Stimulated activated CD8-positive, alpha-beta memory T cell treated with anti-CD3 and anti-CD28 coated beads, Interleukin-7, amount 100 ng/mL, for 4 hours (primary cell): Measurements from ENCODE around the gene PUS1.

Experiments
- DNase-seq, 2 donors: peaks; one replicate each; pipeline ENCODE4 v3.0.0-alpha.2; 2020; ENCODE audit warnings: low read depth in 2 of 2

The PUS1 gene

DNA sequence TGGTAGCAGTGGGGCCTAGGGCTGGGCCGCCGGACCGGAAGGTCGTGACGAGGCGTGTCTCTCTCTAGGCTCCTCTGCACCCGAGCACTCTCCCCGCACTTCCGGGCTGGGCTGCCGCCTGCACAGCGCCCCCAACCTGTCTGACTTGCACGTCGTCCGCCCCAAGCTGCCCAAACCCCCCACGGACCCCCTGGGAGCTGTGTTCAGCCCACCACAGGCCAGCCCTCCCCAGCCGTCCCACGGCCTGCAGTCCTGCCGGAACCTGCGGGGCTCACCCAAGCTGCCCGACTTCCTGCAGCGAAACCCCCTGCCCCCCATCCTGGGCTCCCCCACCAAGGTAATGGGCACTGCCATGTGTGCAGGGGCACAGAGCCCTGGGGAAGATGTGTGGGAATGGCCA lies 13.3 kb upstream of the PUS1 start:
- DNase-seq, result no peak

DNA sequence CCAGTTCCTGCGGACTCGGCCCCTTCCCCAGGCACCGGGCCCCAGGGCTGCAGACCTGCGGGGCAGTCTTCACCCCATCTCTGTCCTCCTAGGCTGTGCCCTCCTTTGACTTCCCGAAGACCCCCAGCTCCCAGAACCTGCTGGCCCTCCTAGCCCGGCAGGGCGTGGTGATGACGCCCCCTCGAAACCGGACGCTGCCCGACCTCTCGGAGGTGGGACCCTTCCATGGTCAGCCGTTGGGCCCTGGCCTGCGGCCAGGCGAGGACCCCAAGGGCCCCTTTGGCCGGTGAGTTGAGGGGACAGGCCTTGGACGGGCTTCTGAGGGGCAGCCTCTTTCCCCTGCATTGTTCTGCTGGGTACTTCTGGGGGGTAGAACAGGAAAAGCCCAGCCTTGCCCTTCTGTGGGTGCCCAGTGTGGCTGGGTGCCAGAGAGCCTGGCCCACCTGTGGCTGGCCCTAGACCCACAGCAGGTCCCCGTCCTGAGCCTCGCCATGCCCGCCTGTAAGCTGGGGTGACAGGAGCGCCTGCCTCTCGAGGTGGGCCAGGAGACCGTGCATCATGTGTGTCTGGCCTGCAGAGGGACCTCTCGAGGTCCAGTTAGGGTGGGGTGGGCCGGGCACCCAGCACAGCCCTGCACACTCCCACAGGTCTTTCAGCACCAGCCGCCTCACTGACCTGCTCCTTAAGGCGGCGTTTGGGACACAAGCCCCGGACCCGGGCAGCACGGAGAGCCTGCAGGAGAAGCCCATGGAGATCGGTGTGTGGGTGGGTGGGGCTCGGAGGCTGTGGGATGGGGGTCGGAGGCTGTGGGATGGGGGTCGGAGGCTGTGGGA lies 12.6 kb upstream of the PUS1 start:
- DNase-seq, result no peak

DNA sequence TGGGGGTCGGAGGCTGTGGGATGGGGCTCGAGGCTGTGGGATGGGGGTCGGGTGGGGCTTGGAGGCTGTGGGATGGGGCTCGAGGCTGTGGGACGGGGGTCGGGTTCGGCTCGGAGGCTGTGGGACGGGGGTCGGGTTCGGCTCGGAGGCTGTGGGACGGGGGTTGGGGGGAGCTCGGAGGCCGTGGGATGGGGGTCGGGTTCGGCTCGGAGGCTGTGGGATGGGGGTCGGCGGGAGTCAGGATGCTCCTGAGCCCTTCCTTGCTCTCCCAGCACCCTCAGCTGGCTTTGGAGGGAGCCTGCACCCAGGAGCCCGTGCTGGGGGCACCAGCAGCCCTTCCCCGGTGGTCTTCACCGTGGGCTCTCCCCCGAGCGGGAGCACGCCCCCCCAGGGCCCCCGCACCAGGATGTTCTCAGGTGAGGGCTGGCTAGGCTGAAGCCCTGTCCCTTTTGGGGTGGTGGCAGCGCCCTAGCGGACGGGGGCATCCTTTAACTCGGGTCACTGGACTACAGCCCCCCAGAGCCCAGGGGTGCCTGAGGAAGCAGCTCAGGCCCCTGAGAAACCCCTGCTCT lies 11.9 kb upstream of the PUS1 start:
- no peak for DNase-seq

DNA sequence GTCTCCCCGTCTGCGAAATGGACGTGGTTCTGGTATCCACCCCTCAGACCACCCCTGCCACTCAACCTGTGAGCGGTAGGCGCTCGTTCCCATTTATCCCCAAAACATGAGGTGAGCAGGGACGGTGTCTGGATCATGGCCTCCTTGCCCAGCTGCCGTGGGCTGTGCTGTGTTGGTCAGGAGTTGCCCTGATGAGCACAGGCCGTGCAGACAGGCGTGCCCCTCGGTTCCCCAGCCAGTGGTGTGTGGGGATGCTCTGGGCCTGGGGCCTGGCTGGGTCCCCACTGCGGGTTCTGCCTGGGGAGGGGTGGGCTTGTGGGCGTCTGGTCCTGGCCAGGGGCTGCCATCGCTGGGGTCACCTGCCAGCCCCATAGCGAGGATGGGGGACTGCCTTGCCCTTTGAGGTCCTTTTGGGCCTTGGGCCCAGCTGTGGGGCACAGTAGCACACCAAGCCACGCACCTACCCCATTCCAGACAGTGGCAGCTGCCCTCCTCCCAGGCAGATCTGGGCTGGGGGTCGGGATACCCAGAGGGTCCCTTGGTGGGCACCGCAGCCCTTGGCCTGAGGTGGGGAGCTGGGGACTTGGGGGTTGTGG lies 11.3 kb upstream of the PUS1 start:
- no peak for DNase-seq

DNA sequence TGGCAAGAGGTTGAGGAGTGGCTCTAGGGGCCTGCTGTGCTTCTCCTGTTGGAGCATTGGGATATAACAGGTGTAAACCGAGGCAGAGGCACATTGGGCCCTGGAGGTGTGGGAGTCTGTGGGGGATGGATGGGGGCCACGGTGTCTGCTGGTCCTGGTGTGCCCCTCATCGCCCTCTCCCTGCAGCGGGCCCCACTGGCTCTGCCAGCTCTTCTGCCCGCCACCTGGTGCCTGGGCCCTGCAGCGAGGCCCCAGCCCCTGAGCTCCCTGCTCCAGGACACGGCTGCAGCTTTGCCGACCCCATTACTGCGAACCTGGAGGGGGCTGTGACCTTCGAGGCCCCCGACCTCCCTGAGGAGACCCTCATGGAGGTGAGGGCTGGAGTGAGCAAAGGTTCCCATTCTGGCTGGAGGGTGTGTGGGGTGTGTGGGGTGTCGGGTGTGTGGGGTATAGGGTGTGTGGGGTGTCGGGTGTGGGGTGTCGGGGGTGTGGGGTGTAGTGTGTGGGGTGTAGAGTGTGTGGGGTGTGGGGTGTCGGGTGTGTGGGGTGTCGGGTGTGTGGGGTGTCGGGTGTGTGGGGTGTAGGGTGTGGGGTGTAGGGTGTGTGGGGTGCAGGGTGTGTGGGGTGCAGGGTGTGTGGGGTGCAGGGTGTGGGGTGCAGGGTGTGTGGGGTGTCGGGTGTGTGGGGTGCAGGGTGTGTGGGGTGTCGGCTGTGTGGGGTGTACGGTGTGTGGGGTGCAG lies 10.6 kb upstream of the PUS1 start:
- DNase-seq, result no peak

DNA sequence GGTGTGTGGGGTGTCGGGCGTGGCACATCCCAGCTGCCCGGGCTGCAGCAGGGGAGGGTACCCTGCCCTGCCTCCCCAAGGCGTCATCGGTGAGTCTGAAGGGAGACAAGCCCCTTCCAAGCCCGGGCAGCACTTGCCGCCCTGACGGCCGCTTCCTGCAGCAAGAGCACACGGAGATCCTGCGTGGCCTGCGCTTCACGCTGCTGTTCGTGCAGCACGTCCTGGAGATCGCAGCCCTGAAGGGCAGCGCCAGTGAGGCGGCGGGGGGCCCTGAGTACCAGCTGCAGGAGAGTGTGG lies 10.1 kb upstream of the PUS1 start:
- DNase-seq, result no peak

DNA sequence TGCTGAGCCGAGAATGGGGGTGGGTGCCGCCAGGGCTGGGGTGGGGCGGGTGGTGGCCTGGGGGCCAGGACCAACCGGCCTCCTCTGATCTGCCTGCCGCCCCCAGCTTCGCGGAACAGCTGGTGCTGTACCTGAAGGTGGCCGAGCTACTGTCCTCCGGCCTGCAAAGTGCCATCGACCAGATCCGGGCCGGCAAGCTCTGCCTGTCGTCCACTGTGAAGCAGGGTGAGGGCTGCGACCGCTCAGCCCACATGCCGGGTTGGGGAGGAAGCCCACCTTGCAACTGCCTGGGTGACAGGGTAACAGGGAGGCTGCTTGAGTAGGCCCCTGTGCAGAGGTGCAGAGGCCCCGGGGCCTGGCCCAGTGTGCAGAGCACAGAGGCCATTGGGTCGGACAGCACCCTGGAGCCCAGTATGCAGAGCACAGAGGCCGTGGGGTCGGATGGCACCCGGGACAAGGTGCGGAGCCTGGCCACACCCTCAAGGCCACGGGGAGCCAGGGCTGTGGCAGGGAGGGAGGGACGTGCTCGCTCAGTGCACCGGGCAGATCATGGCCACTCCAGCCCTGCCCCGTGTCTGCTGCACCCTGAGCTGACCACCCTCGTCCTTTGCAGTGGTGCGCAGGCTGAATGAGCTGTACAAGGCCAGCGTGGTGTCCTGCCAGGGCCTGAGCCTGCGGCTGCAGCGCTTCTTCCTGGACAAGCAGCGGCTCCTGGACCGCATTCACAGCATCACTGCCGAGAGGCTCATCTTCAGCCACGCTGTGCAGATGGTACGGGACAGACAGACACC lies 9.5 kb upstream of the PUS1 start:
- DNase-seq, result no peak

DNA sequence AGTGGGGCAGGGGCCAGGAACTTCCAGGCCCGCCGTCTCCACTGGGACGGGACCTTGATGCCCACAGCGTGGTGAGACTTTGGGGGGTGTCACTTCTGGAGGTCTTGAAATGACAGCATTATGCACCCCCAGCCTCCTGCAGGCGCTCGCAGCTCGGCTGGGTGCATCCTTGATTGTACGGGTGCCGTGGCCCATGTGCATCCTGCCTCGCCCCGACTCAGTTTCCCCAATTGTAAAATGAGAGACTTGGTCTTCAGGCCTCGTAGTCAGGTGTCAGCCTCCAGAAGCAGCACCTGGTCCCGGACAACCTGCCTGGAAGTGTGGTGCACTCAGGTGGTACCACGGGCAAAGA lies 8.9 kb upstream of the PUS1 start:
- DNase-seq, result no peak

DNA sequence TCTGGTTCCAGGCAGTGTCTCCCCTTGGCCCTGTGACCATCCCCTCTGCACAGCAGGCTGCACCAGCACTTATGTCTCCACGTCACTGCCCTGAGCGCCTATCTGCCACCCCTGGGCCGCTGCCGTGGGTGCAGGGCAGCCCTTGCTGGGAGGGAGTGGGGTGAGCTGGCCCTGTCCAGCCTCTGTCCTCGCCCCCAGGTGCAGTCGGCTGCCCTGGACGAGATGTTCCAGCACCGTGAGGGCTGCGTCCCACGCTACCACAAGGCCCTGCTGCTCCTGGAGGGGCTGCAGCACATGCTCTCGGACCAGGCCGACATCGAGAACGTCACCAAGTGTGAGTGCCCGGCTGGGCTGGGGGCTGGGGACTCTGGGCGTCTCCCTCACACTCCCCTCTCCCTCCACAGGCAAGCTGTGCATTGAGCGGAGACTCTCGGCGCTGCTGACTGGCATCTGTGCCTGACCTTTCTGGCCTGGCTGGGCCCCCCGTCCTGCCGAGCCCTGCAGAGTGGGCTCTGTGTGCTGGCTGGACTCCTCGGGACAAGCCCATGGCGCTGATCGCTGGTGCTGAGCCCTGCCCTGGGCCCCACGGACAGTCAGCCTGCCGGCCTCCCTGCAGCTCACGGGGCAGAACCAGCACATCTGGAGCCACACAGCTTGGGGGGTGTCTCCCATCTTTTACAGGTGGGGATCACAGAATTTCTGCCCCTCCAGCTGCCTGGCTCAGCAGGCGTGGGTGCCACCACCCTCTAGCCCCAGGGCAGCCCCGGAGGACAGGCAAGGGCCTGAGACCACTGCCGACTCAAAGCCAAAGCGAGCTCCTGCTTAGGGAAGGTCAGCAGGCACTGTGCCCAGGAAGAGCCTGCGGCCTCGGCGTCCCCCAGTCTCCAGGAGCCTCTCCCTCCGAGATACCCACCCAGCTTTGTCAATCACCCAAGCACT lies 7.9 kb upstream of the PUS1 start:
- no peak for DNase-seq

DNA sequence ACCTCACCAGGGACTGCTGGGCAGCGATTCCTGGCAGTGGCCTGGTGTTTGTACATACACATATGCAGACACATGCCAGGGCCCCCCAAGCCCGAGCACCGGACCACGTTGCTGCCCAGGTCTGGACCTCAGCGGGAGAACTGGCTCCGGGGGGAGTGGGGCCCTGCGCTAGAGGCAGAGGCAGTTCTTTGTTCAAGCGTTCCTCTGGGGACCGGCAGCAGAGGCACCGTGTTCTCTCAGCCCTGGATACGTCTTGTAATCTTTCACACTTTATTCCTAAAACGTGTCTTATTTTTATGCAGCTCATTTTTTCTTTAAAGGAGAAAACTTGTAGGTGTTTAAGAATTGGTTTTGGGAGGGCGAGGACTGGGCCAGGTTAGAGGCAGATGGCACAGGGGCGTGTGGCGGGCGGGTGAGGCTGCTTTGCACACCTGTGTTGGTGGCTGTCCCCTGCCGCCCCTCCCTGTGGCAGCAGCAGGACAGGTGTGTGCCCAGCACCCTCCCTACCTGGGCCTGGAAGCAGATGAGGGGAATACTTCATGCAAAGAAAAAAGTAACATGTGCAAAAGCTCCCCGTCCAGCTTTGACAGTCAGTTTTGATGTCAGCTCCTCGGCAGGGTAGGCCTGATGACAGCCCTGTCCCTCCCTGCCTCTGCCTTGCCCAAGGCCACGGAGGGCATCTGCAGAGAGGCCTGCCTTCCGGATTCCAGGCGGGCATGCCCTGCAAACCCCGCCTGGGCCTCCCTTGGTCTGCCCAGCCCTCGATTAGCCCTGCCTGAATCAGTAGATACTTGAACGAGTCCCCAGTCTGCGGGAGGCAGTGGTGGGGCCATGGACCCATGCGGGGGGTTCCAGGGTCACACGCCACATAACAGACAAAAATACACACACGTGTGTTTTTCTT lies 7.0 kb upstream of the PUS1 start:
- DNase-seq, result no peak

DNA sequence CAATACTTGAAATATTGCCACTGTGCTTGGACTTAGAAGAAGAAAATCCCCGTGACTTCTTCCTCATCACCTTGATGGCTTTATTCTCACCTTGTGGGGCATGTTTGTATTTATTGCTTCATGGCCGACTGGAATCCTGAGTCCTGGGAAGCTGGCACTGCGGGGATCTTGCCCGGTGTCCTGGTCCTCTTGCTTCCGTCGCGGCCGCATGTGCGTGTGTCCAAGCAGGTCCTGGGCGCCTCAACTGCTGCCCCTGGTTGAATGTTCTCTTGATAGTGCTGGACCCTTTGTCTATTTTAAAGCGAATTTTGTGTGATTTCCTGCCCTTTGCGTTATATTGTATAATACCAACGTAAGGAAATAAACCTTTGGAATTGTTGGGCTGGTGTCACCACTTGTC lies 6.3 kb upstream of the PUS1 start:
- DNase-seq, result no peak

DNA sequence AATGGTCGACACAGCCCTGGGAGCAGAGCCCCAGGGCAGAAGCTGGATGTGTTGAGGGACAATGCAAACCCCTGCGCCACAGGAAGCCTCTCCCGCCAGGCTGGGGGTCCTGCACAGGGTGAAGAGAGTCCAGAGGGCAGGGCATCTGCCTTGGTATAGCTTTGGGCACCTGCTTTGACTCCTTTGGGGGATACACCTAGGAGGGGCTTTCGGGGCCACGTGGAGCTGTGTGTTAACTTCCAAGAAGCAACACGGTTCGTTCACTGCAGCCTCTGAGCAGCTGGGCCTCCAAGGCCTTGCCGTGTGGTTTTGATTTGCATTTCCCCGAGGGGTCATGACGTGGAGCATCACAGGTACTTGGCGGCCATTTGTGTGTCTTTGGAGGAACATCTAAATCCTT lies 5.8 kb upstream of the PUS1 start:
- DNase-seq, result no peak

DNA sequence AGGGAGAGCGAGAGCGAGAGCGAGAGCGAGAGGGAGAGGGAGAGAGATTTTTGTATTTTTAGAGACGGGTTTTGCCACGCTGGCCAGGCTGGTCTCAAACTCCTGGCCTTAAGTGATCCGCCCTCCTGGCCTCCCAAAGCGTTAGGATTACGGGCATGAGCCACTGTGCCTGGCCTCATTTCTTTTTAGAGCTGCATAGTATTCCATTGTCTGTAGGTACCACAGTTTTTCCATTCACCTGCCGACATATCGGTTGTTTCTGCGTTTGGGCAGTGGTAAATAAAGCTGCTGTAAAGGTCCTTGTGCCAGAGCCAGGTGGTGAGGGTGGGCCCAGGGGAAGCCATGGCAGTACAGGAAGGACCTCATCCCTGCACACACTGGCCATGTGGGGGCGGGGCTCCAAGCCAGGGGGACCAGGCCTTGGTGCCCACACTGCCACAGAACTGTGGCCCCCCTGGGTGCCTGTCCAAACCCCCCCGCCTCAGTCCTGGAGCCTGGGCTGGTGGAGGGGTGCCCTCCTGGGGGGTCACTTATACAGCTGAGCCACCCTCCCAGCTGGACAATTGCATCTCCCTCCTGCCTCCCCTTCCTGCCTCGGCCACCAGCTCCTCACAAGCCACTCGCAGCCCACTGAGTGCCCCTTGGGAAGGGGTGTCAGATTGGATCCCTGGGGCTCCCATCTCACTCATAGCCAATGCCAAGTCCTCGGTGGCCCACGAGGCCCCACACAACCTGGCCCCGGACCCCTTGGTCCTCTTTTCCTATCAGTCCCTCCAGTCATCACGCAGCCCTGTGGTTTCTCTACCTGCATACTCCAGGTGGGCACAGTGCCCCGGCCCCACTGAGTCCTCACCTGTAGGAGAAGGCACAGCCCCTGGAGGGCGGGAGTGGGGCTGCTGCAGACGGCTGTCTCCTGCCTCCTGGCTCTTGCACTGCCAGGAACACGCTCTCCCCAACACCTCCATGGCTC lies 1.7 kb upstream of the PUS1 start:
- DNase-seq, result no peak

DNA sequence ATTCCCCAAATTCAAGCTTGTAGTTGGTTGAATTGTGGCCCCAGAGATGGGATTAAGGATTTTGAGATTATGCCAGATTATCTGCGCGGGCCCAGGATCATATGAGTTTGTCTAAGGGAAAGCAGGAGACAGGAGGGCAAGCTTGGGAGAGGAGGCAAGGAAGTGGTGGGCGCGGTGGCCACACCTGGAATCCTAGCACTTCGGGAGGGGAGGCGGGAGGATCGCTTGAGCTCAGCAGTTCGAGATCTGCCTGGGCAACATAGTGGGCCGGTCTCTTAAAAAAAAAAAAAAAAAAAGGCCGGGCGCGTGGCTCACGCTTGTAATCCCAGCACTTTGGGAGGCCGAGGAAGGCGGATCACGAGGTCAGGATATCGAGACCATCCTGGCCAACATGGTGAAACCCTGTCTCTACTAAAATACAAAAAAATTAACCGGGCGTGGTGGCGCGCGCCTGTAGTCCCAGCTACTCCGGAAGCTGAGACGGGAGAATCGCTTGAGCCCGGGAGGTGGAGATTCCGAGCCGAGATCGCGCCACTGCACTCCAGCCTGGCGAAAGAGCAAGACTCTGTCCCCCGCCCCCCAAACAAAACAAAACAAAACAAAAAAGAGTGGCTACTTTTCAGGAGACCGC lies 881 bp upstream of the PUS1 start:
- no peak for DNase-seq

DNA sequence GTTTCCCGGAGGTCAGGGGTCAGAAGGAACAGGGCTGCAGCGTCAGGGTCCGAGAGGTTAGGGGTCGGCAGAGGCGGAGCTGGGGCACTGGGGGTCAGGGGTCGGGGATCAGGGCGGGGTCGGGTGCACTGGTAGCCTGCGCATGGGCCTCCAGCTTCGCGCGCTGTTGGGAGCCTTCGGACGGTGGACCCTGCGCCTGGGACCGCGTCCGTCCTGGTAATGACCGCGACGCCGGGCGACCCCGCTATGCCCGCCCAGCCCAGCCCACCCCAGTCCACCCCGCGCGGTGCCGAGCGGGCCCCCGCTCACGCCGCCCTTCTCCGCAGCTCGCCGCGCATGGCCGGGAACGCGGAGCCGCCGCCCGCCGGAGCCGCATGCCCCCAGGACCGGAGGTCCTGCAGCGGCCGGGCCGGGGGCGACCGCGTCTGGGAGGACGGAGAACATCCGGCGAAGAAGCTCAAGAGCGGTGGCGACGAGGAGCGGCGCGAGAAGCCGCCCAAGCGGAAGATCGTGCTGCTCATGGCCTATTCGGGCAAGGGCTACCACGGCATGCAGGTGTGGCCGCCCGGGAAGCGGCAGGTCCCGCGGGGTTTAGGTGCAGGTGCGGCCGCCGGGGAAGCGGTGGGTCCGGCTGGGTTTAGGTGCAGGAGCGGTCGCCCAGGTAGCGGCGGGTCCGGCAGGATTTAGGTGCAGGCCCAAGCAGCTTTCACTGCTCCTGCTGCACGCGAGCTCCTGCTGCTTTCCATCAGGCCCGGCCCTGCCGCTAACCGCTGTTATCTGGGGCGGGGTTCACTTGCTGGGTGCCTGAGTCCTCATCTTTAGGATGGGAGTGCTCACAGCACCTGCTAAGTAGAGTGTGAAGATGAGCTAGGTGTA lies 743 bp downstream of the PUS1 start:
- peak in 1 of 2 donors; percentile 28 for DNase-seq

DNA sequence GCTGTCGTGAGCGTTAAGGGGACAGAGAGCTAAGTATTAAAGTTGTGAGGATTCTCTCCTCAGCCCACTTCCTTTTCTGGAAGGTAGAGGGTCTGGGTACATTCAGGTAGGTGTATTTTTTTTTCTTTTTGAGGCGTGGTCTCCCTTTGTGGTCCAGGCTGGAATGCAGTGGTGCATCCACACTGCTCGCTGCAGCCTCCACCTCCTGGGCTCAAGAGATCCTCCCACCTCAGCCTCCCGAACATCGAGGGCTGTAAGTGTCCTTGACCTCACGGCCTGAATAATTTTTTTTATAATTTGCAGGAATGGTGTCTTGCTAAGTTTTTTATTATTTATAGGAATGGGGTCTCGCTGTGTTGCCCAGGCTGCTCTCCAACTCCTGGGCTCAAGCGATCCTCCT lies 1.4 kb downstream of the PUS1 start:
- no peak for DNase-seq

DNA sequence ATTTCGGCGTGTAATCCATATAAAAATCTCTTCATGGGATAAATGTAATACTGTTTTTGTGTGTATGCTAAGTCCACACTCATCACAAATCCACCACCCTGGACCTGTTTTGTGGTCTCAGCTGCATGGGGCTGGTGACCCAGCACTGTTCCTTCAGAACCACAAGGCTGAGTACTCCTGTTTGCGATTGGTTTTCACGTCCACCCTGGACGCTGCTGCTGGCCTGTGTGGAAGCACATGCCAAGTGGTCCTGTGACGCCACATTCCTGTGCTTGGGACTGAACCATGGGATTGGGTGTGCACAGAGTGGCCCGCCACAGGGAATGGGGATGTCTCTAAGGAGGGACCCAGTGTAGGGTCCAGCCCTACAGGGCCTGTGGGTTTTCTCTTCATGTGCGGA lies 4.3 kb downstream of the PUS1 start:
- no peak for DNase-seq
